Measurements from ENCODE around the gene URB1. TPM values are rescaled to one million over a fixed set of nuclear protein-coding genes. Genes with fewer than 3 reads are reported as not detected.
A peak's percentile ranks its signal among the peaks of the same experiment; 100 is the strongest.

The URB1 gene
- total RNA-seq, 1 experiment from 2014 or later = 17.1 TPM

DNA sequence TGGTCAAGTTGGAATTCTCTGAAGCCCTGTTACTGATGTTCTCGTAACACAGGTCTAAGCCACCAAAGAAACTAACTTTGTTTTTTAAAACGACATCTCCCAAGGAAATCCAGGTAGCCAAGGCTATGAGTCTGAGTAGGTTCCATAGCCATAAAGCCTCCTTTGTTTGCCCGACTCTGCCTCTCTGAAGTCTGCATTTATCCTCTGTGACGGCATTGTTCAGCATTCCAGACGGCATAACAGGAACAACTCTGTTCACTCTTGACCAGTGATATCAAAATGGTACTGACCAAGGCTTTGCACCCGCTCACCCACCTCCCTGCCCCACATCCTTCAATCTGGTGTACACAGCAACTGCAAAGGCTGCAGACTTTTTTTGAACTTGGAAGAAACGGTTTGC is 14.8 kb downstream of the URB1 start:
- Histone ChIP-seq H3K4me3 (ENCODE audit: low read depth, low read length) (no peak overlapping the region), H3K9me3 (no peaks in the 10 kb centered on the region), H3K4me1 (no peaks in the 10 kb centered on the region), H3K27me3 (replicated peaks; ENCODE audit: control insufficient read depth, insufficient read depth, low read length) (no peaks in the 10 kb centered on the region), H3K36me3 (ENCODE audit: control insufficient read depth, insufficient read depth, low read length) (peaks cover 2% of the 10 kb centered on the region)
- TF ChIP-seq, protein P1, sequence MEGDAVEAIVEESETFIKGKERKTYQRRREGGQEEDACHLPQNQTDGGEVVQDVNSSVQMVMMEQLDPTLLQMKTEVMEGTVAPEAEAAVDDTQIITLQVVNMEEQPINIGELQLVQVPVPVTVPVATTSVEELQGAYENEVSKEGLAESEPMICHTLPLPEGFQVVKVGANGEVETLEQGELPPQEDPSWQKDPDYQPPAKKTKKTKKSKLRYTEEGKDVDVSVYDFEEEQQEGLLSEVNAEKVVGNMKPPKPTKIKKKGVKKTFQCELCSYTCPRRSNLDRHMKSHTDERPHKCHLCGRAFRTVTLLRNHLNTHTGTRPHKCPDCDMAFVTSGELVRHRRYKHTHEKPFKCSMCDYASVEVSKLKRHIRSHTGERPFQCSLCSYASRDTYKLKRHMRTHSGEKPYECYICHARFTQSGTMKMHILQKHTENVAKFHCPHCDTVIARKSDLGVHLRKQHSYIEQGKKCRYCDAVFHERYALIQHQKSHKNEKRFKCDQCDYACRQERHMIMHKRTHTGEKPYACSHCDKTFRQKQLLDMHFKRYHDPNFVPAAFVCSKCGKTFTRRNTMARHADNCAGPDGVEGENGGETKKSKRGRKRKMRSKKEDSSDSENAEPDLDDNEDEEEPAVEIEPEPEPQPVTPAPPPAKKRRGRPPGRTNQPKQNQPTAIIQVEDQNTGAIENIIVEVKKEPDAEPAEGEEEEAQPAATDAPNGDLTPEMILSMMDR (IDR thresholded peaks at IDR 0.05; ENCODE audit: insufficient read depth in 1 of 2, low read depth in 1 of 2, low read length in 1 of 2, severe bottlenecking in 1 of 2, unreplicated experiment in 1 of 2) = no peak
- Mint-ChIP-seq H3K27me3 (ENCODE audit: insufficient read depth, unreplicated experiment) (no peaks in the 10 kb centered on the region), H3K9me3 (ENCODE audit: unreplicated experiment) (no peaks in the 10 kb centered on the region), H3K4me1 (ENCODE audit: low read depth, unreplicated experiment) (no peaks in the 10 kb centered on the region), H3K36me3 (ENCODE audit: insufficient read depth, unreplicated experiment) (peaks cover 74% of the 10 kb centered on the region), H3K27ac (ENCODE audit: unreplicated experiment) (peak overlapping the region; percentile 54), H3K4me3 (ENCODE audit: unreplicated experiment) (no peak overlapping the region)
- CTCF ChIA-PET = no interaction called here
- intact Hi-C loops (cut with micrococcal nuclease; ENCODE audit: unreplicated experiment) = no loop called here
- no TSS peak for BruUV-seq (replicated peaks)
- POLR2A ChIA-PET = no interaction called here
- DNase-seq = no peak

DNA sequence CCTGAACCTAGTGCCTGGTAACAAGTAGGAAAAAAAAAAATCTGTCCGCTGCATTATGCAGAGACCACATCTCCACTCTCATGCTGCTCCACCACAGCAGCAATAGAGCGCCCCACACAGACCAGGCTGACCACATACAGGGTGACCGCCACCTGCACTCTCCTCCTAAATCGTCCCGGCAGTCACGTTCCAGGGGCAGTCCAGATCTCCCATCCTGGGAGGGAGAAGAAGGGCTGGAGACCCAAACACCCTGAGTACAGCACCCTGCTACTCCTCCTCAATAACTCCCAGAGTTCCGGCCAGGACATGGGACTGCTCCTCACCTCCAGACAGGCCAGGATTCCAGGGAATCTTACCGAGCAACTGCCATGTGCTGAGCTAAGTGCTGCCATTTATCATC is 15.3 kb downstream of the URB1 start:
- Histone ChIP-seq H3K4me3 (ENCODE audit: low read depth, low read length) (no peak overlapping the region), H3K27me3 (replicated peaks; ENCODE audit: control insufficient read depth, insufficient read depth, low read length) (no peaks in the 10 kb centered on the region), H3K9me3 (no peaks in the 10 kb centered on the region), H3K36me3 (ENCODE audit: control insufficient read depth, insufficient read depth, low read length) (peaks cover 1% of the 10 kb centered on the region), H3K4me1 (no peaks in the 10 kb centered on the region)
- no TSS peak for BruUV-seq (replicated peaks)
- Mint-ChIP-seq H3K27me3 (ENCODE audit: insufficient read depth, unreplicated experiment) (no peaks in the 10 kb centered on the region), H3K4me1 (ENCODE audit: low read depth, unreplicated experiment) (no peaks in the 10 kb centered on the region), H3K27ac (ENCODE audit: unreplicated experiment) (no peak overlapping the region), H3K36me3 (ENCODE audit: insufficient read depth, unreplicated experiment) (peaks cover 71% of the 10 kb centered on the region), H3K4me3 (ENCODE audit: unreplicated experiment) (no peak overlapping the region), H3K9me3 (ENCODE audit: unreplicated experiment) (no peaks in the 10 kb centered on the region)
- intact Hi-C loops (cut with micrococcal nuclease; ENCODE audit: unreplicated experiment) = no loop called here
- POLR2A ChIA-PET = no interaction called here
- TF ChIP-seq, protein P1 (IDR thresholded peaks at IDR 0.05; ENCODE audit: insufficient read depth in 1 of 2, low read depth in 1 of 2, low read length in 1 of 2, severe bottlenecking in 1 of 2, unreplicated experiment in 1 of 2) = no peak
- CTCF ChIA-PET = no interaction called here
- DNase-seq = no peak

DNA sequence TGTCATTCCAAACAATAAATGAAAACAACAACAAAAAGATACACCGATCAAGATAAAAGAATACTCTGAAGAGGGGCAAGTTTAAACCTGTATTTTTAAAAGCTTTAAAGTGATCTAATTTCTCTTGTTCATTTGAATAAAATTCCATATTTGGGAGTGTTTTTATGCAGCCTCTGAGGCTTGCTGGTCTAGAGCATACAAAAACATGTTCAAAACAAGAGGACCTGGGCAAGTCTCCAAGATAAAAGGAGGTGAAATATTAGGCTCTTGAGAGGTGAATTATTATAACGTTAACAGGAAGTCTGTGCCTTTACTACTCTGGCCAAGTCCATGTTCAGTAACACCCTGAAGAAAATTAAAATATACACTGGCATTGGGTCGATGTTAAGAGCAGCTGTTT is 20.1 kb downstream of the URB1 start:
- no peaks in the 10 kb centered on the region for H3K27me3 ChIP-seq (replicated peaks; ENCODE audit: control insufficient read depth, insufficient read depth, low read length)
- Mint-ChIP-seq H3K9me3 (ENCODE audit: unreplicated experiment) (no peaks in the 10 kb centered on the region), H3K27ac (ENCODE audit: unreplicated experiment) (no peak overlapping the region), H3K4me1 (ENCODE audit: low read depth, unreplicated experiment) (no peaks in the 10 kb centered on the region), H3K36me3 (ENCODE audit: insufficient read depth, unreplicated experiment) (peaks cover 56% of the 10 kb centered on the region), H3K27me3 (ENCODE audit: insufficient read depth, unreplicated experiment) (no peaks in the 10 kb centered on the region), H3K4me3 (ENCODE audit: unreplicated experiment) (no peak overlapping the region)
- H3K4me1 ChIP-seq = no peaks in the 10 kb centered on the region
- peaks cover 1% of the 10 kb centered on the region for H3K36me3 ChIP-seq (ENCODE audit: control insufficient read depth, insufficient read depth, low read length)
- no peak for DNase-seq
- TF ChIP-seq, protein P1 (IDR thresholded peaks at IDR 0.05; ENCODE audit: insufficient read depth in 1 of 2, low read depth in 1 of 2, low read length in 1 of 2, severe bottlenecking in 1 of 2, unreplicated experiment in 1 of 2) = no peak
- ChIA-PET CTCF (no interaction called here), POLR2A (no interaction called here)
- H3K4me3 ChIP-seq (ENCODE audit: low read depth, low read length) = no peak overlapping the region
- no peaks in the 10 kb centered on the region for H3K9me3 ChIP-seq
- intact Hi-C loops (cut with micrococcal nuclease; ENCODE audit: unreplicated experiment) = no loop called here
- no TSS peak for BruUV-seq (replicated peaks)
